Activated CD8-positive, alpha-beta T cell treated with anti-CD3 and anti-CD28 coated beads, Interleukin-2, amount 10 ng/mL, durations not matched to agents 7 days and 5 days (primary cell): ENCODE results near the gene MOV10L1. TPM values are rescaled to one million over a fixed set of nuclear protein-coding genes. Genes with fewer than 3 reads are reported as not detected.

Experiments used
- ATAC-seq: fragments of 150-1000 bp; cut with Tn5 transposase; one replicate; pipeline ENCODE4 v1.10.0; 2021; ENCODE audit warnings: moderate library complexity
- CTCF ChIA-PET: fragments of 350-600 bp; sonication (Branson Sonifier 250); formaldehyde crosslinking; loops from one replicate; lab custom pipeline; 2021; ENCODE audit warnings: antibody characterized with exemption; lab: Charles Lee
- POLR2A ChIA-PET: fragments of 350-600 bp; sonication (Branson Sonifier 250); formaldehyde crosslinking; loops from one replicate; lab custom pipeline; 2021; ENCODE audit warnings: antibody characterized with exemption; lab: Charles Lee
- DNase-seq: peaks from one replicate; pipeline ENCODE4 v3.0.0-alpha.2; 2020
- H3K27ac Mint-ChIP-seq: one replicate; pipeline ENCODE4 v1.8.0; 2021; ENCODE audit warnings: mild to moderate bottlenecking, mixed read lengths
- H3K27me3 Mint-ChIP-seq: one replicate; pipeline ENCODE4 v1.8.0; 2021; ENCODE audit warnings: low read depth, mixed read lengths
- H3K36me3 Mint-ChIP-seq: one replicate; pipeline ENCODE4 v1.8.0; 2021; ENCODE audit warnings: low read depth, mixed read lengths
- H3K4me1 Mint-ChIP-seq: one replicate; pipeline ENCODE4 v1.8.0; 2021; ENCODE audit warnings: low read depth, mixed read lengths
- H3K4me3 Mint-ChIP-seq: one replicate; pipeline ENCODE4 v1.8.0; 2021; ENCODE audit warnings: mild to moderate bottlenecking, mixed read lengths
- H3K9me3 Mint-ChIP-seq: one replicate; pipeline ENCODE4 v1.8.0; 2022; ENCODE audit warnings: mixed read lengths; ENCODE audit not compliant: insufficient read depth
- total RNA-seq, 2 experiments: library from RNA; stranded (reverse); gene quantifications; one replicate each; pipeline ENCODE4 v1.2.3, GENCODE V29; 2021

MOV10L1 gene
- total RNA-seq, 2 experiments from 2014 or later = not detected

- Mint-ChIP-seq H3K9me3 (no peaks in the 10 kb centered on the region), H3K4me3 (no peak overlapping the region), H3K27ac (no peak overlapping the region), H3K36me3 (no peaks in the 10 kb centered on the region), H3K4me1 (no peaks in the 10 kb centered on the region), H3K27me3 (no peaks in the 10 kb centered on the region)
- ChIA-PET CTCF (no interaction called here), POLR2A (no interaction called here)
- ATAC-seq = no peak
- no peak for DNase-seq
These were observed 15.8 kb upstream of the MOV10L1 start for GRCh38 chr22:50074056-50074455.

GRCh38 chr22:50074551-50075530, 15.0 kb upstream of the MOV10L1 start:
- ATAC-seq (no peak), DNase-seq (no peak)
- no peak overlapping the region for H3K27ac Mint-ChIP-seq
- no peak overlapping the region for H3K4me3 Mint-ChIP-seq
- POLR2A ChIA-PET = no interaction called here
- no peaks in the 10 kb centered on the region for H3K36me3 Mint-ChIP-seq
- H3K27me3 Mint-ChIP-seq = no peaks in the 10 kb centered on the region
- CTCF ChIA-PET = no interaction called here
- H3K4me1 Mint-ChIP-seq = no peaks in the 10 kb centered on the region
- H3K9me3 Mint-ChIP-seq = no peaks in the 10 kb centered on the region

DNA sequence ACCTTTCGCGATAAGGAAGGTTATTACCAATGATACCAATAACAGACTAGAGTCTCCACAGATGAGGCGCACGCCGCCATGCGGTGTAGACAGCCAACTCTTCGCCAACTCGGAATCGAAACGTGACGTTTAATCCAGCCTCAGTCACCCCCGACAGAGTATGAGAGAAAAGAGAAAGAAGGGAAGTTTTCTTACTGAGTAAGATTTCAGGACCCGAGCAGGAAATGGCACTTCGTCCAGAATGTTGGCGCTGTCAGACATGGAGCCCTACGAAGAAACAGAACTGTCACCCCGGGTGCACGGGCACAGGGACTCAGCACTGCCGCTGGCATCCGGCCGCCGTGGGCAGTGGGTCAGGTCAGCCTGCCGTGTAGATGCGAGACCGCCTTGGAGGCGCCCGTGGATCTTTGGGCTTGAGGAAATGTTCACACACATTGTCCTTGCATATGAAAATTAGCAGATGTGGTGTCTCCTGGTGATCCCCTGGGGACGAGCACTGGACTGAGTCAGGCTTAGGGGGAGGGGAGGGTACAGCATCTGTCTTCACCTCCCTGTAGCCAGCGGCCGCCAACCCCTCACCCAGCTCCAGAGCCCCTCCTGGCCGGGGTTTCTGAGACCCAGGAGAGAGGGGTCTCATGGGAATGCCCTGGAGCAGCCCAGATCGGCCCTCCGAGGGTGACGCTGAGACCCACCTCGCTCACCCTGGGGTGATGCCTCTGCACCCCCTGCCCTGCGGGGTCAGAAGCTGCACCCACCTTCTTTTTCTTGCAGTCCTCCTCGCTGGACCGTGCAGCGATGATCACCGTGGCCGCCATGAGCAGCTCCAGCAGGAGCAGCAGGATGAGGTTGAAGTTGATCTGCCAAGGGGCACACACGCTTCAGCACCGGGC, 12.9 kb upstream of the MOV10L1 start:
- no peak overlapping the region for H3K27ac Mint-ChIP-seq

DNA sequence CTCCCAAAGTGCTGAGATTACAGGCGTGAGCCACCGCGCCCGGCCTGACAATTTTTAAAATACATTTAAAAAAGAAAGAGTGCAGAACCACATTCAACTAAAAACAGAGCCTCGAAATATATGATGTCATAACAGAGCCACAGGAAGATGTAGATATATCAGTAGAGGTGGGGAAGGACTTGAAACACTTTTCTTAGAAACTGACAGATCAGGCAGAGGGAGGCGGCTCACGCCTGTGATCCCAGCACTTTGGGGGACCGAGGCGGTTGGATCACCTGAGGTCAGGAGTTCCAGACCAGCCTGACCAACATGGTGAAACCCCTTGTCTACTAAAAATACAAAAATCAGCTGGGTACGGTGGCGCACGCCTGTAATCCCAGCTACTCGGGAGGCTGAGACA, 11.6 kb upstream of the MOV10L1 start:
- CTCF ChIA-PET = no interaction called here
- Mint-ChIP-seq H3K27ac (no peak overlapping the region), H3K4me3 (no peak overlapping the region), H3K27me3 (no peaks in the 10 kb centered on the region), H3K36me3 (no peaks in the 10 kb centered on the region), H3K9me3 (no peaks in the 10 kb centered on the region), H3K4me1 (peaks cover 3% of the 10 kb centered on the region)
- ATAC-seq = no peak
- POLR2A ChIA-PET = no interaction called here
- DNase-seq = no peak

More for the DNA sequence above, 12.9 kb upstream of the MOV10L1 start:
- ATAC-seq = no peak
- Mint-ChIP-seq H3K27me3 (no peaks in the 10 kb centered on the region), H3K4me3 (no peak overlapping the region), H3K9me3 (no peaks in the 10 kb centered on the region), H3K36me3 (no peaks in the 10 kb centered on the region), H3K4me1 (no peaks in the 10 kb centered on the region)
- ChIA-PET CTCF (no interaction called here), POLR2A (no interaction called here)
- DNase-seq = no peak

DNA sequence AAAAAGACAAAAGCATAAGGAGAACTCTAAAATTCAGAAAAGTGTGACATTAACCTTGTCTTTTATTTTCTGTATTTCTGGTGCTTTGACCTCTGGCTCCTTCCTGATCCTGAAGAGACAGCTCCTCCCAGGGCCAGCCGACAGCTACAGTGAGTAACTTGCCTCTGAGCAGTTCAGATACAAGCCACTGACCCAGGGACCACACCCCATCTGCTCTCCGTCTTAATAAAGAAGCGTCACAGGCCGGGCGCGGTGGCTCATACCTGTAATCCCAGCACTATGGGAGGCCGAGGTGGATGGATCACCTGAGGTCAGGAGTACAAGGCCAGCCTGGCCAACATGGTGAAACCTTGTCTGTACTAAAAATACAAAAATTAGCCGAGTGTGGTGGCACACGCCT, 11.0 kb upstream of the MOV10L1 start:
- POLR2A ChIA-PET = no interaction called here
- Mint-ChIP-seq H3K27me3 (no peaks in the 10 kb centered on the region), H3K9me3 (no peaks in the 10 kb centered on the region), H3K4me1 (peaks cover 3% of the 10 kb centered on the region), H3K4me3 (no peak overlapping the region), H3K27ac (no peak overlapping the region), H3K36me3 (no peaks in the 10 kb centered on the region)
- ATAC-seq (no peak), DNase-seq (no peak)
- CTCF ChIA-PET = no interaction called here

DNA sequence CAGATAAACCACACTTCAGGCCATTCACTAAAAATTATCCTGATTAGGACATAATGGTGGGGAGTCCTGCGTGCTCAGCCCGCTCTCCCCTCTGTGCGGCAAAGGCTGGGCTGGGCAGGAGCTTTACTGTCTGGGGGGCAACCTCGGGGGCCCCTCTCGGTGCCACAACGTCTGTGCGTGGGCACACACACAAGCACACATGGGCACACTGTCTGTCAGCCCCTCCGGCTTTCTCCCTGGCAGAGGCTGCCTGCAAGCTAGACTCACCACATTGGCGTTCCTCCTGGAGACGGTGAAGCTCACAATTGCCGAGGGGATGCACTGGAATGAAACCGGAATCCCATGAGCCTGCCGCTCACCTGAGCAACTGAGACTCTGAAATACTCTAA, 9.7 kb upstream of the MOV10L1 start:
- Mint-ChIP-seq H3K27ac (no peak overlapping the region), H3K36me3 (no peaks in the 10 kb centered on the region), H3K27me3 (no peaks in the 10 kb centered on the region), H3K4me3 (no peak overlapping the region), H3K9me3 (no peaks in the 10 kb centered on the region), H3K4me1 (peaks cover 3% of the 10 kb centered on the region)
- POLR2A ChIA-PET = no interaction called here
- no peak for ATAC-seq
- CTCF ChIA-PET = no interaction called here
- no peak for DNase-seq

DNA sequence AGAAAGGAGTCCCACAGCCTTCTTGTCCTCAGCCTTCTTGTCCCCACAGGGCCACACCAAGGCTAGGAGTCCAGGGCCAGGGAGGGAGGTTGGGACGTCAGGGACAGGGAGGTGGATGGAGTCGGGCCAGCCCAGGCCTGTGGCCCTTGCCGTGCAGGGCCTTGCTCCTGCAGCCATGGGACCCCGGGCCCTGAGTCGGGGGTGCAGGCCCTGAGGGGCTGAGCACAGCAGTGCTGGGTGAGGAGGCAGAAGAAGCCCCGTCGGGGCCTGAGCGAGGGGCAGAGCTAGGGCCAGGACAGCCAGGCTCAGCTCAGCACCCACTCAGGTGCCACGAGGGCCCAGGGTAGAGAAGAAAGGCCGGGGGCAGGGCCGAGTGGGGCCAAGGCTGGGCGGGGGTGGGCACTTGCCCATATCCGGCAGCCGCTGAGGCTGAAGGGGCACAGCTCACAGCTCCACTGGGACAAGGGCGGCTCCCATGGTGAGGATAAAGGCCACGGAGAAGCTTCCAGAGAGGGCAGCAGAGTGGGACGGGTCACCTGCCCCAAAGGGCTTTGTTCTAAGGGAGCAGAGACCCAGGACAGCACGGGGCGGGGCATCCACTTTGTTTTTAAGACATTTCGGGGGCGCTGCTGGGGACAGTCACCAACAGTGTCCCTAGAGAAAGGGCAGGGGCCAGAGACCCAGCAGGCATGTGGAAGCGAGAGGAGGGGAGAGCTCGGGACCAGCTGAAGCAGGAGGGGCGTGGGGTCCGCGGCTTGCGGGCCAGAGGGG, 8.2 kb upstream of the MOV10L1 start:
- no peaks in the 10 kb centered on the region for H3K27me3 Mint-ChIP-seq
- H3K4me3 Mint-ChIP-seq = no peak overlapping the region
- POLR2A ChIA-PET = no interaction called here
- CTCF ChIA-PET = no interaction called here
- no peaks in the 10 kb centered on the region for H3K36me3 Mint-ChIP-seq
- ATAC-seq (no peak), DNase-seq (no peak)
- H3K9me3 Mint-ChIP-seq = peaks cover 2% of the 10 kb centered on the region
- H3K4me1 Mint-ChIP-seq = peaks cover 3% of the 10 kb centered on the region
- H3K27ac Mint-ChIP-seq = no peak overlapping the region

- ChIA-PET CTCF (no interaction called here), POLR2A (no interaction called here)
- Mint-ChIP-seq H3K36me3 (no peaks in the 10 kb centered on the region), H3K27me3 (no peaks in the 10 kb centered on the region), H3K9me3 (peaks cover 8% of the 10 kb centered on the region), H3K4me3 (no peak overlapping the region), H3K27ac (no peak overlapping the region), H3K4me1 (peaks cover 3% of the 10 kb centered on the region)
- DNase-seq (no peak), ATAC-seq (no peak)
These were observed 7.5 kb upstream of the MOV10L1 start for GRCh38 chr22:50082197-50082715.

- Mint-ChIP-seq H3K4me1 (peaks cover 3% of the 10 kb centered on the region), H3K36me3 (no peaks in the 10 kb centered on the region), H3K27me3 (no peaks in the 10 kb centered on the region), H3K9me3 (peaks cover 12% of the 10 kb centered on the region), H3K4me3 (no peak overlapping the region), H3K27ac (no peak overlapping the region)
- ATAC-seq = no peak
- POLR2A ChIA-PET = no interaction called here
- CTCF ChIA-PET = no interaction called here
- no peak for DNase-seq
These were observed 6.8 kb upstream of the MOV10L1 start for GRCh38 chr22:50082961-50083461.

GRCh38 chr22:50083462-50084079, 6.2 kb upstream of the MOV10L1 start:
- ChIA-PET POLR2A (no interaction called here), CTCF (no interaction called here)
- peaks cover 3% of the 10 kb centered on the region for H3K4me1 Mint-ChIP-seq
- H3K9me3 Mint-ChIP-seq = peaks cover 12% of the 10 kb centered on the region
- no peaks in the 10 kb centered on the region for H3K36me3 Mint-ChIP-seq
- DNase-seq = no peak
- no peak overlapping the region for H3K4me3 Mint-ChIP-seq
- H3K27ac Mint-ChIP-seq = no peak overlapping the region
- no peak for ATAC-seq
- no peaks in the 10 kb centered on the region for H3K27me3 Mint-ChIP-seq

DNA sequence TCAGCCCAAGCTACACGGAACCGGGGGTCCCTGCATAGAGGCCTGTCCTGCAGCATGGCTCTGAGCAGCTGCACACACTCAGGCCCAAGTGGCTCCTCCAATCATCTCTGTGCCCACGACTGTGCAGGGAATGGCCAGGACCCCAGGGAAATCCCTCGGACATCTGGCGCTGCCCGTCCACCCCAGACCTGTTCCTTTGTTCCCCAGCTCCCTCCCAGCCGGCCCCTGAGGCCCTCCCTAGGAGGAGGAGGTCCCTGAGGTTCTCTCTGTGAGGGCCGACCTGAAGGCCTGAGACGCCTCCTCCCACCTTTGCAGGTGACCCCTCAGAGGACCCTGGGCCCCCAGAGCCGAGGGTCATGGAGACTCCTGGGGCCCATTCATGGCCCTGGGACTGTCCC, 5.7 kb upstream of the MOV10L1 start:
- POLR2A ChIA-PET = no interaction called here
- ATAC-seq (no peak), DNase-seq (no peak)
- no peaks in the 10 kb centered on the region for H3K27me3 Mint-ChIP-seq
- no peak overlapping the region for H3K27ac Mint-ChIP-seq
- no peaks in the 10 kb centered on the region for H3K36me3 Mint-ChIP-seq
- CTCF ChIA-PET = no interaction called here
- peaks cover 3% of the 10 kb centered on the region for H3K4me1 Mint-ChIP-seq
- H3K9me3 Mint-ChIP-seq = peaks cover 16% of the 10 kb centered on the region
- H3K4me3 Mint-ChIP-seq = no peak overlapping the region
